ENCODE data around the gene PCSK7.

PCSK7 gene

DNA sequence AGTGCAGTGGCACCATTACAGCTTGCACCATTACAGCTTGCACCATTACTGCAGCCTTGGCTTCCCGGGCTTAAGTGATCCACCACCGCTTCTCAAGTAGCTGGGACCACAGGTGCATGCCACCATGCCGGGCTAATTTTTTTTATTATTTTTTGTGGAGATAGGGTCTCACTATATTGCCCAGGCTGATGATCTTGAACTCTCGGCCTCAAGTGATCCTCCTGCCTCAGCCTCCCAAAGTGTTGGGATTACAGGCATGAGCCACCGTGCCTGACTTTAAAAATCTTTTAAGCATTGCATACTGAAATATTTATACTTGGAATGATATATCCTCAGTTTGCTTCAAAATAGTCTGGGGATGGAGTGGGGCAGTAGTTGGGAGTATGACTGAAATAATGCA is 77.4 kb downstream of the PCSK7 start:
- ATAC-seq (replicated peaks; ENCODE audit: extremely low read depth, poor library complexity, severe bottlenecking), result no peak
- Mint-ChIP-seq H3K9me3 (no peaks in the 10 kb centered on the region), H3K4me1 (peaks cover 27% of the 10 kb centered on the region), H3K27ac (ENCODE audit: low read depth) (no peak overlapping the region), H3K4me3 (no peak overlapping the region), H3K36me3 (ENCODE audit: insufficient read depth) (peaks cover 35% of the 10 kb centered on the region), H3K27me3 (no peaks in the 10 kb centered on the region)
- no peak for DNase-seq (ENCODE audit: low spot score in 2 of 2)

Data from central memory CD8-positive, alpha-beta T cell (primary cell).